Mesothelial cell of epicardium (in vitro differentiated cells): ENCODE measurements around the gene CEP164. TPM values are rescaled to one million over a fixed set of nuclear protein-coding genes. Genes with fewer than 3 reads are reported as not detected.

Experiments used
- DNase-seq, 2 experiments: peaks; one replicate each; pipeline ENCODE4 v3.0.0; 2021; ENCODE audit warnings: low spot score in 2 of 2; ENCODE audit not compliant: unreplicated experiment in 2 of 2
- H3K27ac Mint-ChIP-seq: 2 replicates; pipeline ENCODE4 v1.8.0; 2021; ENCODE audit warnings: mixed read lengths
- H3K27me3 Mint-ChIP-seq: 2 replicates; pipeline ENCODE4 v1.8.0; 2021; ENCODE audit warnings: low read depth, mixed read lengths
- H3K36me3 Mint-ChIP-seq: 2 replicates; pipeline ENCODE4 v1.8.0; 2021; ENCODE audit warnings: mixed read lengths
- H3K4me1 Mint-ChIP-seq: 2 replicates; pipeline ENCODE4 v1.8.0; 2021; ENCODE audit warnings: mixed read lengths
- H3K4me3 Mint-ChIP-seq: 2 replicates; pipeline ENCODE4 v1.8.0; 2021; ENCODE audit warnings: mild to moderate bottlenecking, moderate library complexity, mixed read lengths
- H3K9me3 Mint-ChIP-seq: 2 replicates; pipeline ENCODE4 v1.8.0; 2021; ENCODE audit warnings: mixed read lengths
- CTCF ChIP-seq: fragments of 200-600 bp; sonication (generic); IDR thresholded peaks from one replicate; pipeline ENCODE4 v1.5.0; 2021; ENCODE audit warnings: antibody characterized with exemption; ENCODE audit not compliant: unreplicated experiment
- total RNA-seq: library from RNA; stranded (reverse); gene quantifications from 3 replicates; pipeline ENCODE4 v1.2.1, GENCODE V29; 2021

CEP164 gene
- total RNA-seq, 1 donor from 2014 or later: 51.1 TPM

DNA sequence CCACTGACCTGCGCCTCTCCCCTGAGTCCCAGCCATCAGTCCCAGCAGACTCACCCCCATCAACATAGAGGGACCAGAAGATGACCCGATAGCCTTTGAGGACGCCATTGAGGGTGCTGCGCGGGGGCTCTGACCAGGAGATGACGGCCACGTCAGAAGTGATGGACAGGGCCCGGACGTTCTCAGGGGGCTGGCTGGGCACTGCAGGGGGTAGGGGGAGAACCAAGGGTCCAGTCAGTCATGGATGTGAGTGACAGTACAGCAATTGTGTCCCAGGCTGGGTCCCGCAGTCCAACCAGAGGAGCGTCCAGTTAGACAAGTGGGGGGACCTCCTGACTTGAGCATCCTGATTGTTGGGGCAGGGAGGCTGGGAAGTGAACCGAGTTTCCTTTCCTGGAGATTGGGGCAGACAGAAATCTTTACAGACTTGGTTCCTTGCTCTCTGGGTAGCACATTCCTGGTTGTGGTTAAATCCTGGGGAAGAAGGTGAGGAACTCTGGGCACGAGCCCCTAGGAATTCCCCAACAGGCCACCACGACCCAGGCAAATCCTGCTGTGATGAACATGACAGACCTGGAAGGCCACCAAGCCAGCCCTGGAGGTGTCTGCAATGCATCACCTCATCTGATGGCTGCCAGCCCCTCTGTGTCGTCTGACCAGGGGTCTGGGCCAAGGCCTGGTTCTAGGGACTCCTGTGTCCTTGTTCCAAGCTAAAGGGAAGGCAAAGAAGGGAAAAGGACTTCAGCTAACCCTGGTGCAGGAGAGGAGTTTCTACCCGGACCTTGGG, 133.9 kb downstream of the CEP164 start:
- H3K27me3 Mint-ChIP-seq: peaks cover 37% of the 10 kb centered on the region
- no peak overlapping the region for H3K4me3 Mint-ChIP-seq

GRCh38 chr11:117462183-117462863, 134.7 kb downstream of the CEP164 start:
- no peaks in the 10 kb centered on the region for H3K36me3 Mint-ChIP-seq
- no peak overlapping the region for H3K27ac Mint-ChIP-seq
- H3K4me1 Mint-ChIP-seq: no peaks in the 10 kb centered on the region
- no peak for DNase-seq
- H3K4me3 Mint-ChIP-seq: no peak overlapping the region
- no peaks in the 10 kb centered on the region for H3K9me3 Mint-ChIP-seq
- TF ChIP-seq CTCF: no peak
- H3K27me3 Mint-ChIP-seq: peaks cover 42% of the 10 kb centered on the region

More for the DNA sequence above, 133.9 kb downstream of the CEP164 start:
- no peaks in the 10 kb centered on the region for H3K4me1 Mint-ChIP-seq
- no peak for TF ChIP-seq CTCF
- no peaks in the 10 kb centered on the region for H3K9me3 Mint-ChIP-seq
- DNase-seq: no peak
- H3K27ac Mint-ChIP-seq: no peak overlapping the region
- H3K36me3 Mint-ChIP-seq: no peaks in the 10 kb centered on the region

DNA sequence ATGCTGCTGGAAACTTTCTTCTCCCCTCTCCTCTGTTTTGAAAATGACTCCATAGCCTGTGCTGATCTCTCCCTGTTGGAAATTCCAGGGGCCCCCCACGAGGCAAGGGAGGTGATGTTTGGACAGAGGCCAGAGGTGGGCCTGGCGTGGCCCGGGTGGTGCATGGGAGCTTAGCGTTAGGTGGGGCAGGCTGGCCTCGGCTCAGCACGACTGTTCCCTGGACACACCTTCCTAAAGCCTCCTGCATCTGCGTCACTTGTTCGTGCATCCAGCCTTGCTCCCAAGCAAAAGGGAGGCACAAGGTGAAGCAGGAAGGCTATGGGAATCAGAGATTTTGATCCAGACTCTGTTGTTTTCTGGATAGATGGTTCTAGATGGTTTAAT, 135.2 kb downstream of the CEP164 start:
- no peak for TF ChIP-seq CTCF
- H3K9me3 Mint-ChIP-seq: no peaks in the 10 kb centered on the region
- no peaks in the 10 kb centered on the region for H3K4me1 Mint-ChIP-seq
- H3K27ac Mint-ChIP-seq: no peak overlapping the region
- no peak for DNase-seq
- H3K27me3 Mint-ChIP-seq: peaks cover 46% of the 10 kb centered on the region
- H3K36me3 Mint-ChIP-seq: no peaks in the 10 kb centered on the region
- H3K4me3 Mint-ChIP-seq: no peak overlapping the region

Other genes with a start within 250 kb of the CEP164 start
- gene SIK3, start 229.4 kb upstream of the CEP164 start, total RNA-seq: 28.1 to 38.1 TPM (median 35.6 TPM) in 3 replicates
- 95.0 to 98.6 TPM (median 97.3 TPM) in 3 replicates for gene PAFAH1B2, start 183.6 kb upstream of the CEP164 start, total RNA-seq
- gene SIDT2, start 149.1 kb upstream of the CEP164 start, total RNA-seq: 37.6 to 41.7 TPM (median 39.4 TPM) in 3 replicates
- gene TAGLN, start 128.5 kb upstream of the CEP164 start, total RNA-seq: 192 to 206 TPM (median 197 TPM) in 3 replicates
- gene PCSK7, start 95.8 kb upstream of the CEP164 start, total RNA-seq: 57.0 to 66.0 TPM (median 64.4 TPM) in 3 replicates
- 39.5 to 44.8 TPM (median 39.9 TPM) in 3 replicates for gene RNF214, start 95.2 kb upstream of the CEP164 start, total RNA-seq
- 15.8 to 20.0 TPM (median 16.6 TPM) in 3 replicates for gene BACE1-AS, start 36.5 kb upstream of the CEP164 start, total RNA-seq
- gene BACE1, start 11.6 kb upstream of the CEP164 start, total RNA-seq: 38.1 to 40.9 TPM (median 40.3 TPM) in 3 replicates